Tibial artery (tissue), 4 donors: Measurements from ENCODE around the gene C1orf210.

Experiments
- DNase-seq, 2 donors: peaks; one replicate each; pipeline ENCODE4 v3.0.0-alpha.2; 2019
- H3K27ac ChIP-seq, 2 donors: fragments of 200-600 bp; sonication (generic) in 1 of 2; 1 replicate in 1 of 2; 2 replicates in 1 of 2; pipeline ENCODE4 v1.5.1; 2018 to 2019; ENCODE audit warnings: mild to moderate bottlenecking in 1 of 2
- H3K27me3 ChIP-seq, 2 donors: fragments of 200-600 bp; sonication (generic) in 1 of 2; one replicate each; pipeline versions ENCODE4 v1.5.1 to v1.6.0; 2016 to 2019
- H3K36me3 ChIP-seq, 3 donors: fragments of 200-600 bp; sonication (generic) in 2 of 3; one replicate each; pipeline ENCODE4 v1.5.1; 2016 to 2019; ENCODE audit warnings: mild to moderate bottlenecking in 2 of 3
- H3K4me1 ChIP-seq, 4 donors: fragments of 200-600 bp; sonication (generic) in 2 of 4; 1 replicate in 3 of 4; 2 replicates in 1 of 4; pipeline ENCODE4 v1.5.1; 2016 to 2019
- H3K4me3 ChIP-seq, 2 donors: fragments of 200-600 bp; sonication (generic) in 1 of 2; 1 replicate in 1 of 2; 2 replicates in 1 of 2; pipeline ENCODE4 v1.5.1; 2018 to 2019; ENCODE audit warnings: mild to moderate bottlenecking in 2 of 2
- H3K9me3 ChIP-seq, 3 donors: fragments of 200-600 bp; sonication (generic) in 1 of 3; one replicate each; pipeline ENCODE4 v1.5.1; 2016 to 2019
- intact Hi-C: fragments of 100-400 bp; cut with DNase I; formaldehyde crosslinking; loops from one replicate; pipeline ENCODE4 v1.15.0; 2023; ENCODE audit warnings: low total_unique reads
- TF ChIP-seq, protein P1 (sequence below), 2 experiments: fragments of 200-600 bp in 1 of 2; fragments of 450-650 bp in 1 of 2; IDR thresholded peaks; one replicate each; pipeline ENCODE4 v1.5.1; 2017 to 2019; ENCODE audit warnings: antibody characterized with exemption in 2 of 2, mild to moderate bottlenecking in 1 of 2, moderate library complexity in 1 of 2

The C1orf210 gene

GRCh38 chr1:43233631-43234030, 51.8 kb downstream of the C1orf210 start:
- no peaks in the 10 kb centered on the region for H3K36me3 ChIP-seq
- intact Hi-C loops: no loop called here
- TF ChIP-seq, protein P1, sequence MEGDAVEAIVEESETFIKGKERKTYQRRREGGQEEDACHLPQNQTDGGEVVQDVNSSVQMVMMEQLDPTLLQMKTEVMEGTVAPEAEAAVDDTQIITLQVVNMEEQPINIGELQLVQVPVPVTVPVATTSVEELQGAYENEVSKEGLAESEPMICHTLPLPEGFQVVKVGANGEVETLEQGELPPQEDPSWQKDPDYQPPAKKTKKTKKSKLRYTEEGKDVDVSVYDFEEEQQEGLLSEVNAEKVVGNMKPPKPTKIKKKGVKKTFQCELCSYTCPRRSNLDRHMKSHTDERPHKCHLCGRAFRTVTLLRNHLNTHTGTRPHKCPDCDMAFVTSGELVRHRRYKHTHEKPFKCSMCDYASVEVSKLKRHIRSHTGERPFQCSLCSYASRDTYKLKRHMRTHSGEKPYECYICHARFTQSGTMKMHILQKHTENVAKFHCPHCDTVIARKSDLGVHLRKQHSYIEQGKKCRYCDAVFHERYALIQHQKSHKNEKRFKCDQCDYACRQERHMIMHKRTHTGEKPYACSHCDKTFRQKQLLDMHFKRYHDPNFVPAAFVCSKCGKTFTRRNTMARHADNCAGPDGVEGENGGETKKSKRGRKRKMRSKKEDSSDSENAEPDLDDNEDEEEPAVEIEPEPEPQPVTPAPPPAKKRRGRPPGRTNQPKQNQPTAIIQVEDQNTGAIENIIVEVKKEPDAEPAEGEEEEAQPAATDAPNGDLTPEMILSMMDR (IDR thresholded peaks at IDR 0.05): no peak
- H3K27ac ChIP-seq: no peak overlapping the region
- DNase-seq: peak in 1 of 2 donors; percentile 38
- H3K9me3 ChIP-seq: no peaks in the 10 kb centered on the region
- peaks cover 0 to 16% (median 4%) of the 10 kb centered on the region in 4 donors for H3K4me1 ChIP-seq
- no peak overlapping the region for H3K4me3 ChIP-seq
- peaks cover 0 to 5% of the 10 kb centered on the region in 2 donors for H3K27me3 ChIP-seq

GRCh38 chr1:43232482-43232881, 52.9 kb downstream of the C1orf210 start:
- Histone ChIP-seq H3K9me3 (no peaks in the 10 kb centered on the region), H3K27me3 (peaks cover 0 to 5% of the 10 kb centered on the region in 2 donors), H3K36me3 (no peaks in the 10 kb centered on the region), H3K4me3 (no peak overlapping the region), H3K27ac (peak overlapping the region; percentile 4 to 52), H3K4me1 (peaks cover 0 to 16% (median 4%) of the 10 kb centered on the region in 4 donors)
- intact Hi-C loops: no loop called here
- TF ChIP-seq, protein P1 (IDR thresholded peaks at IDR 0.05): no peak
- DNase-seq: peak in 1 of 2 donors; percentile 43

- no peaks in the 10 kb centered on the region for H3K9me3 ChIP-seq
- H3K27me3 ChIP-seq: peaks cover 0 to 5% of the 10 kb centered on the region in 2 donors
- H3K36me3 ChIP-seq: no peaks in the 10 kb centered on the region
- intact Hi-C loops: no loop called here
- H3K27ac ChIP-seq: peak overlapping the region; percentile 4 to 52
- peak; percentile 49 to 69 for DNase-seq
- no peak overlapping the region for H3K4me3 ChIP-seq
- TF ChIP-seq, protein P1 (IDR thresholded peaks at IDR 0.05): no peak
- H3K4me1 ChIP-seq: peaks cover 0 to 16% (median 5%) of the 10 kb centered on the region in 4 donors
Observed at GRCh38 chr1:43232074-43232473, 53.3 kb downstream of the C1orf210 start.
